T-helper 17 cell (primary cell): ENCODE measurements around the gene NDUFV2. TPM values are rescaled to one million over a fixed set of nuclear protein-coding genes. Genes with fewer than 3 reads are reported as not detected.

ENCODE experiments used
- ATAC-seq: fragments of 150-1000 bp; cut with Tn5 transposase; 2 replicates; pipeline ENCODE4 v1.10.0; 2021; ENCODE audit warnings: mild to moderate bottlenecking, moderate library complexity
- DNase-seq, 3 donors: peaks; one replicate each; pipeline versions ENCODE4 v3.0.0 to v3.0.0-alpha.2; 2020 to 2021
- H3K9me3 ChIP-seq: one replicate; pipeline ENCODE4 v1.7.0; 2013; ENCODE audit warnings: low read length, mild to moderate bottlenecking; ENCODE audit not compliant: control insufficient read depth, poor library complexity, severe bottlenecking
- H3K27ac Mint-ChIP-seq: one replicate; pipeline ENCODE4 v1.8.0; 2022; ENCODE audit warnings: mild to moderate bottlenecking, moderate library complexity, mixed read lengths
- H3K27me3 Mint-ChIP-seq: one replicate; pipeline ENCODE4 v1.8.0; 2022; ENCODE audit warnings: mixed read lengths
- H3K36me3 Mint-ChIP-seq: one replicate; pipeline ENCODE4 v1.8.0; 2022; ENCODE audit warnings: low read depth, mixed read lengths
- H3K4me1 Mint-ChIP-seq: one replicate; pipeline ENCODE4 v1.8.0; 2022; ENCODE audit warnings: mild to moderate bottlenecking, mixed read lengths
- H3K4me3 Mint-ChIP-seq: one replicate; pipeline ENCODE4 v1.8.0; 2022; ENCODE audit warnings: mild to moderate bottlenecking, moderate library complexity, mixed read lengths
- total RNA-seq, 4 donors: library from RNA in 2 of 4; stranded (reverse) in 2 of 4; gene quantifications; one replicate each; pipeline ENCODE4 v1.2.3 and lab custom pipeline; 2022 to 2026

NDUFV2 gene
- total RNA-seq (100 to 1,000 TPM; 222 to 231 TPM), total RNA-seq (lab: John Stamatoyannopoulos, UW) (24.9 to 70.3 reads per million in 2 donors)

DNA sequence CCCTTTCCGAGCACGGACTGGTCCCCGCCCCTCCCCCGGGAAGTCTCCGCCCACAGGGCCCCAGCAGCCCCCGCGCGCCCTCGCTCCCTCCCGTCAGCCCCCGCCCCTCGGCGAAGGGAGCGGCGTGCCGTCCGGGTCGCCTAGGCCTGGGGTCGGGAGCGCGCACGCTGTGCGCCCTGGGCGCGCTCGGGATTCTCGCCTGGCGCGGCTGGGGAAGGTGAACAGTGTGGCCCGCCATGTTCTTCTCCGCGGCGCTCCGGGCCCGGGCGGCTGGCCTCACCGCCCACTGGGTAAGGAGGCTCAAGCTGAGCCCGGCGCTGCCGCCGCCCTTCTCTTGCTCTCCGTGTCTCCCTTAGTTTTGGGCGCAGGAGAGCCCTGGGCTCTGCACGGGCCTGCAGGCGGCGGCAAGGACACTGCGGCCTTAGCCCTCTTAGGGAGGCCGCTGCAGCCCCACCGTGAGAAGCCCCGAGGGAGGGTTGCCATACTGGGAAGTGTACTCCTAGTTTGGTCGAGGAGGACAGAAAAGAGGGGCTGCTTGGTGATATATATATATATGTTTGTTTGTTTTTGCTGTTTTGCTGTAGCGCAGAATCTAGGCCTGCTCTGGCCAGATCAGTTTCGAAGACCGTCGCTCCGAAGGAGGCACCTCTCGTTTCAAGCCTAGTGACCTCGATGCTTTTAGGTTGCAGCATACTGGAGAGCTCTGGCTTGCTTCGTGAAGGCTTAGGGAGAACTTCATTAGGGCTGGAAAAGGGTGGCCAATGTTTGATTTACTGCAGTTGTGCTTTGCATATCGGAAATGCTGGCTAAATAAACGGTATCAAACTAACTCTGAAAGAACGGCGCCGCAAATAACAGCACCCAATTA is at the start of gene NDUFV2:
TSS of gene NDUFV2 (plus strand) at position 192 of the 868 bp plus-strand sequence. CDS start at position 237, 45 bp downstream.
- Mint-ChIP-seq H3K27ac (peak within 1 kb of the TSS; percentile 99), H3K4me3 (peak within 1 kb of the TSS; percentile 96), H3K36me3 (peaks cover 5% of the 10 kb centered on the region), H3K4me1 (peaks cover 57% of the 10 kb centered on the region), H3K27me3 (no peaks in the 10 kb centered on the region)
- H3K9me3 ChIP-seq, result no peaks in the 10 kb centered on the region
- peak; percentile 91 for ATAC-seq
- DNase-seq, result peak; percentile 96 to 99 (median 98)

DNA sequence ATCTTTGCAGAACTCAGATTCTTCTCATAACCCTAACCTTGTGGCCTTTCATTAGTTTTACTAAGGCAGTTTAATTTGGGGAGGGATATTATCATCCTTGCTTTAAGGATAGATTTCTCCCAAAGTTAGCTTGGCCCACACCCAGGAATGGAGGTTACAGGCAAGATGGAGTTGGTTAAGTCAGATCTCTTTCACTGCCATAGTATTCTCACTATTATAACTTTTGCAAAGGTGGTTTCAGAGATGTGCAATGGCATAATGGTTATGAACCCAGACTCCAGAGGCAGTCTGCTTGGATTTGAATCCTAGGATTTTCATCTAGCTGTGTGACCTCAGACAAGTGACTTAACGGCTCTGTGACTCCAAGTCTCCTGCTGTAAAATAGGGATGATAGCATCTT is 48.7 kb upstream of the NDUFV2 start:
- Mint-ChIP-seq H3K36me3 (no peaks in the 10 kb centered on the region), H3K27ac (no peak overlapping the region), H3K4me3 (no peak overlapping the region), H3K4me1 (no peaks in the 10 kb centered on the region), H3K27me3 (no peaks in the 10 kb centered on the region)
- DNase-seq, result no peak
- ATAC-seq, result no peak
- H3K9me3 ChIP-seq, result no peaks in the 10 kb centered on the region

DNA sequence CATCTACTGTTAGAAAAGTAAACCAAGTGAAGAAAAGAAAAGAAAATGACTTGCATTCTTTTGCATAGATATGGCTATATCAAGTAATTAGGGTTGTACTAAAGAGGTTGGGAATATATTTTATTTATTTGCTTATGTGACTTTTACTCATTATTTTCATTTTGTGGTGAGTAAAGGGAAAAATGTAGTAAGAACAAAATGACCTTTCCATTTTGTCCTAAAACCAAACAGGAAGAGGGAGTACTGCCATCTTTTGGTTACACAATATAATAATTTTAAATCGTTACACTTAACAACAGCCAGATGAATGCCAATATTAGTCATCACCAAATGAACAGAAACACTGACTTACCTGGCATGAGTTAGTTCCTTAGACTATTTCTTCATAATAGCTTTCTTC is 47.3 kb upstream of the NDUFV2 start:
- ATAC-seq (no peak), DNase-seq (no peak)
- H3K27me3 Mint-ChIP-seq, result no peaks in the 10 kb centered on the region
- no peak overlapping the region for H3K4me3 Mint-ChIP-seq
- no peaks in the 10 kb centered on the region for H3K36me3 Mint-ChIP-seq
- H3K27ac Mint-ChIP-seq, result no peak overlapping the region
- H3K9me3 ChIP-seq, result no peaks in the 10 kb centered on the region
- H3K4me1 Mint-ChIP-seq, result no peaks in the 10 kb centered on the region

DNA sequence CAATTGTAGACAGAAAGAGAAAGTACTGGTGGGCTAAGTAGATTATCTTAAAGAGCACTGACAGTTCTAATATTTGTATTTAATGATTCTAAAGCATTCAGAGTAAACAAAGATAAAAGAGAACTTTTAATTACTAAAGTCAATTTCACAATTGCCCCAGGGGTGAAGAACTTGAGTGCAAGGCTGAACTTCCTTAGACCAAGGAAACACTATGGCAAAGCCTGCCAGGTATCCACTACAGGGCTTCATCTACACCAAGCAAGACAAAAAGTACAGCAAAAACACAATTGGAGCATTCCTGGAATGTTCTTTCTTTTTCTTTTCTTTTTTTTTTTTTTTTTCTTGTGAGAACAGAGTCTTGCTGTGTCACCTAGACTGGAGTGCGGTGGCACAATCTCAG is 46.9 kb upstream of the NDUFV2 start:
- no peaks in the 10 kb centered on the region for H3K27me3 Mint-ChIP-seq
- no peak overlapping the region for H3K4me3 Mint-ChIP-seq
- DNase-seq, result no peak
- no peaks in the 10 kb centered on the region for H3K36me3 Mint-ChIP-seq
- no peak for ATAC-seq
- H3K4me1 Mint-ChIP-seq, result no peaks in the 10 kb centered on the region
- no peaks in the 10 kb centered on the region for H3K9me3 ChIP-seq
- H3K27ac Mint-ChIP-seq, result peak overlapping the region; percentile 74

DNA sequence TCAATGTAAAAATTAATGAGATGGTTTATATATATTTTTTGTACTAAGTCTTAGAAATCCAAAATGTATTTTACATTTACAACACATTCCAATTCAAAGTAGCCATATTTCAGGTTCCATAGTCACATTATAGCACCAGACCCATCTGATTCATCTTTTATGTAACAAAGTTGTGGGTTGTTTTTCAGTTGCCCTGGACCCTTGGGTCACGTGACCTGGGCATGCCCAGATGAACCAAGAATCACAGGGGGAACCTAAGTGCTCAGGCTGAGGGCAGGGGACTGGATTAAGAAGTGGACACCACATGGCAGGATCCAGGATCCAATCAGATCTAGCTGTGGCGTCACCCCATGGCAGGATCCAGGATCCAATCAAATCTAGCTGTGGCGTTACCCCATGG is 44.9 kb upstream of the NDUFV2 start:
- no peak for DNase-seq
- no peaks in the 10 kb centered on the region for H3K9me3 ChIP-seq
- H3K27me3 Mint-ChIP-seq, result peaks cover 5% of the 10 kb centered on the region
- H3K4me1 Mint-ChIP-seq, result no peaks in the 10 kb centered on the region
- no peaks in the 10 kb centered on the region for H3K36me3 Mint-ChIP-seq
- ATAC-seq, result no peak
- H3K27ac Mint-ChIP-seq, result no peak overlapping the region
- no peak overlapping the region for H3K4me3 Mint-ChIP-seq

DNA sequence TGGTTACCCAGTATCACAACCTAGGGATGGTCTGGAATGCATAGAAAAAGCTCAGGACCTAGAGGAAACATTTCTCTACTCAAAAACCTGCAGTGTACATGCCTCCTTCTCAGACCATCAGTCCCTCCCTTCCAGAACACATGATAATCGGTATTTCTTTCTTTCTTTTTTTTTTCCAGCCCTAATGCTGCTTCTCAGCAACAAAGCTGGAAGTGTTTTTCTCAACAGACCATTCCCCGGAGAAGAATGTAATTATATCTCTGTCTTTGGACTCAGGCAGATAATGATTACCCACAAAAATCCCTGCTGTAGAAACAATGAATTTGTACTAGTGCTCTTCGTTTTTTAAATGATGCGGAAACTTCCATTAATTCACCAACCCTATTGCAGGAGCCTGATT is 44.1 kb upstream of the NDUFV2 start:
- ATAC-seq, result no peak
- no peak overlapping the region for H3K27ac Mint-ChIP-seq
- no peaks in the 10 kb centered on the region for H3K36me3 Mint-ChIP-seq
- H3K4me3 Mint-ChIP-seq, result no peak overlapping the region
- DNase-seq, result no peak
- H3K9me3 ChIP-seq, result no peaks in the 10 kb centered on the region
- H3K27me3 Mint-ChIP-seq, result peaks cover 9% of the 10 kb centered on the region
- H3K4me1 Mint-ChIP-seq, result no peaks in the 10 kb centered on the region

DNA sequence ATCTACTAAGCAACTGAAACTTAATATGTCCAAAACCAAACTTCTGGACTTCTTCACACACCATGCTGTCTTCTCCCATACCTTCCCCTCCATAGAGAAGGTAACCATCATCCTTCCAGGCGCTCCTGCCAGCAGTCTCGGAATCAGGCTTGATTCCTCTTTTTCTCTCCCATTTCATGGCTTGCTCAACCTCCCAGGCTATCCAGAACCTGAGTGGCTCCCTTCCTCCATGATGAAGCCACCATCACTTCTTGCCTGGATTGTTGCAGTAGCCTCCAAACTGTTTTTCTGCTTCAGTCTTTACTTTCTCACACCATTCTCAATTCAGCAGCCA is 40.1 kb upstream of the NDUFV2 start:
- Mint-ChIP-seq H3K4me3 (no peak overlapping the region), H3K27ac (no peak overlapping the region), H3K27me3 (peaks cover 9% of the 10 kb centered on the region), H3K4me1 (peaks cover 17% of the 10 kb centered on the region), H3K36me3 (no peaks in the 10 kb centered on the region)
- H3K9me3 ChIP-seq, result no peaks in the 10 kb centered on the region
- DNase-seq, result no peak
- no peak for ATAC-seq

DNA sequence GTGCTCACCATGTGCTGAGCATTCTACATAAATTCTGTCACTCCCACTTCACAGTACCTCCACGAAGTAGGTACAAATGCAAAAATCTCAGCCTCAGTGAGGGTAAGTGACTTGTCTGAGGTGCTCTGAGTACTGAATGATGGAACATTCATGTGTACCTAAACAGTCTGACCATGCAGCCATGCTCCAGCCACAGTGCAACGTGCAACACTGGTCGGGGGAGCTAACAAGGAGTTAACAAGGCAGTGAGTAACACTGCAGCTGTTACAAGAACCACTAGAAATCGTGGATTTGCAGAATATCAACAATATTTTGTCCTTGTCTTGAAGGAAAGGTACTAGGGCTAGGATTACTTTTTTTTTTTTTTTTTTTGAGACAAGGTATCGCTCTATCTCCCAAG is 36.6 kb upstream of the NDUFV2 start:
- H3K27ac Mint-ChIP-seq, result no peak overlapping the region
- H3K4me3 Mint-ChIP-seq, result no peak overlapping the region
- H3K36me3 Mint-ChIP-seq, result no peaks in the 10 kb centered on the region
- H3K9me3 ChIP-seq, result no peaks in the 10 kb centered on the region
- ATAC-seq, result no peak
- DNase-seq, result no peak
- peaks cover 9% of the 10 kb centered on the region for H3K27me3 Mint-ChIP-seq
- peaks cover 17% of the 10 kb centered on the region for H3K4me1 Mint-ChIP-seq

DNA sequence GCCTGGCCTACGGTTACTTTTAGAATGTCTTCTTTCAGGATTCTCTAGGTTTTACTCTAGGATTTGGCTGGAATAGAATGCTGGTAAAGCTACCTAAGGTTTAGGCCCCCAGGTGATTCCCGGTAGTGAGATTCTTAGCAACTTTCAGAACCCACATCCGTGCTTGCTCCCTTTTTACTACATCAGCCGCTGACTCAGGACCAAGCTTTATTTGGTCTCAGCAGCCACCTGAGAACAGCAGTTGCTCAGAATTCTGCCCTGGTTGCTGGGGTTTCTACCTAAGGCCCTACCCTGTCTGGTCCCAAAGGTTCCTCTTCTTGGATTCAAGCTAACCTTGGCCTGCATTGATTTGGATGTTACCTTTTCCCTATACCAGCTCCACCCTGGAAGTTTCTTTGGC is 36.1 kb upstream of the NDUFV2 start:
- peak overlapping the region; percentile 71 for H3K27ac Mint-ChIP-seq
- DNase-seq (no peak), ATAC-seq (peak; percentile 80)
- peaks cover 17% of the 10 kb centered on the region for H3K4me1 Mint-ChIP-seq
- no peaks in the 10 kb centered on the region for H3K36me3 Mint-ChIP-seq
- H3K27me3 Mint-ChIP-seq, result peaks cover 9% of the 10 kb centered on the region
- no peak overlapping the region for H3K4me3 Mint-ChIP-seq
- H3K9me3 ChIP-seq, result no peaks in the 10 kb centered on the region

DNA sequence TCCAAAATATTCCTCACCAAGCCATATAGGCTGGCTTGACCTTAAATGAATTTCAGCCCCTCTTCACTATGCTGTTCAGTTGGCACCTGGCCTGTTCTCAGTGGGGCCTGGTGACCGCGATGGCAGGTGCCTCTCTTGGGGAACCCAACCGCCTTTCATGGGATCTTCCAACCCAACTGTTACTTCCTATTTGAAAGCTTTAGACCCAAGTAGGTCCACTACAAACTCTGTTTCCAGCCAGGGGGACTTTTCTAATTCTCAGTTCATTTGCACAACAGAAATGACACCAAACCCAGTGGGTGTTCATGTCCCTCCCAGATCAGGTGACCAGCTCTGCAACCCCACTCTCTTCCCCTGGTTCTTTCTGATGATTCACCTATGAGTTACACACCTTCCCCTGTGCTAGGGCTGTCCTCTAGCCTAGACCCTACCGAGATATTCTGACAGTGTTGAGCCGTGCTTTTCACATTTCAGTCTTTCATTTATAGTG is 35.6 kb upstream of the NDUFV2 start:
- Mint-ChIP-seq H3K27ac (peak overlapping the region; percentile 71), H3K4me3 (peak overlapping the region; percentile 19)

DNA sequence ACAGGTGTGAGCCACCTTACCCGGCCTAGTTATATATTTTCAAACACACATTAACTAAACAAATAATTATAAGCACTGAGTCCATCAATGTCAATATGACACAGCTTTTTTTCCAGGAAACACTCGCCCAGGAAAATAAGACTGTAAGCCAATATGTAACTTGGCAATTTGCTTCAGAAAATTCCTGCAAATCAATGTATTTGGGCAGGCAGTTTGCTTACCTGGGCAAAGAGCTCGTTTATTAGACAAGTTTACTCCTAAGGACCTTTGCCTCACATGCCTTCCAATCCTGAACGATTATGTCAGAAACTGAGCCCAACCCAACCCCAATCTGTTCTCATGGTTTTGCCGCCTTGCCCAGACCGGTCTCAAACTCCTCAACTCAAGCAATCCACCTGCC is 34.7 kb upstream of the NDUFV2 start:
- Mint-ChIP-seq H3K27ac (peak overlapping the region; percentile 71), H3K27me3 (peaks cover 4% of the 10 kb centered on the region), H3K4me1 (peaks cover 17% of the 10 kb centered on the region), H3K4me3 (no peak overlapping the region), H3K36me3 (no peaks in the 10 kb centered on the region)
- no peak for ATAC-seq
- no peak for DNase-seq
- H3K9me3 ChIP-seq, result no peaks in the 10 kb centered on the region

More for the DNA sequence above, 35.6 kb upstream of the NDUFV2 start:
- Mint-ChIP-seq H3K36me3 (no peaks in the 10 kb centered on the region), H3K27me3 (peaks cover 9% of the 10 kb centered on the region), H3K4me1 (peaks cover 17% of the 10 kb centered on the region)
- DNase-seq (no peak), ATAC-seq (no peak)
- no peaks in the 10 kb centered on the region for H3K9me3 ChIP-seq

DNA sequence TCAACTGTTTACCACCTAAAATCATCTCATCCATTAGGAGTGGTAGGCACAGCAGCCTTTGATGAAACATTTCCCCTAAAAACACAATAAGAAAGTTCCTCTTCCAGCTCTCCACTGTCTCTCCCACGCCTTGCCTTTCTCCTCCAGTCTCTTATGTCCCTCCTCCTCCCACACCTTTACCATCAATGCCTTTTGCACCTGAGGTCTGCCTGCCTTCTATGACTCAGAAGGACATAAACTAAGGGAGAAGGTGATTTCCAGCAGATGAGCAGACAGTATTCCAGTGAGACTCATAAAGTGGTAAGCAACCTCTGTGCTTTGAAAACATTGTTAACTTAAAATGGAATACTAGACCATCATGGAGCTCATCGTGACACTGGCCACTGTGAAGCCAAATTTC is 34.2 kb upstream of the NDUFV2 start:
- Mint-ChIP-seq H3K4me1 (peaks cover 17% of the 10 kb centered on the region), H3K4me3 (no peak overlapping the region), H3K27me3 (peaks cover under 1% of the 10 kb centered on the region), H3K27ac (no peak overlapping the region), H3K36me3 (no peaks in the 10 kb centered on the region)
- no peak for ATAC-seq
- H3K9me3 ChIP-seq, result no peaks in the 10 kb centered on the region
- DNase-seq, result no peak

DNA sequence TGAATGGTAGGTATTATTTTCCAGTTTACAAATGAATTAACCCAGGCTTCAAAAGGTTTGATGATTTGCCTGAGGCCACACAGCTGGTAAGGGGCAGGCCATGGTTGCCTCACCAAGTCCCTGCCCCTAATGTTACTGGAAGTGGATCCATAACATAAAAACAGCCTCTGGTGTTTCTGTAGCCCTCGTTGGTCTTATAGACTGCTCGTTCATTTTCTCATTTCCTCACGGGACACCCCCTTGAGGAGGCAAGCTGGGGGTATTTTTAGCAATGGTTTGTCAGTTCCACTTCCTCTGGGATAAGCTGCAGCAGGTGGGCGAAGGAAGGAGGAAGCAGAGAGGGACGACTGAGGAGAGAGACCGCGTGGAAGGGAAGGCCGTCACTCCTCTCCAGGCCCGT is 32.9 kb upstream of the NDUFV2 start:
- no peaks in the 10 kb centered on the region for H3K27me3 Mint-ChIP-seq
- no peaks in the 10 kb centered on the region for H3K9me3 ChIP-seq
- no peak overlapping the region for H3K4me3 Mint-ChIP-seq
- ATAC-seq (no peak), DNase-seq (no peak)
- H3K36me3 Mint-ChIP-seq, result no peaks in the 10 kb centered on the region
- H3K4me1 Mint-ChIP-seq, result peaks cover 18% of the 10 kb centered on the region
- H3K27ac Mint-ChIP-seq, result no peak overlapping the region

DNA sequence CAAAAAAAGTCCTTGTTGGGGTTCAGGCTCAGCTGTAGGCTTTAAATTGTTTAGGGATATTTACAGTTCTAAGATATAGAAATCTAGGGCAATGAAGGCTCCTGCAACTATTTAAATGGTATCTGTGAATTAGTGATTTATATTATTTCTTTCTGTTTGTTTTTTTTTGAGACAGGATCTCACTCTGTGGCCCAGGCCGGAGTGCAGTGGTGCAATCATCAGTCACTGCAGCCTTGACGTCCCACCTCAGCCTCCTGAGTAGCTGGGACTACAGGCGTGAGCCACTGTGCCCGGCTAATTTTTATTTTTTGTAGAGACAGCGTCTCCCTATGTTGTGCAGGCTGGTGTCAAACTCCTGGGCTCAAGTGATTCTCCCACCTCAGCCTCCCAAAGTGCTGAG is 32.3 kb upstream of the NDUFV2 start:
- H3K4me1 Mint-ChIP-seq, result peaks cover 17% of the 10 kb centered on the region
- ATAC-seq (no peak), DNase-seq (no peak)
- no peaks in the 10 kb centered on the region for H3K9me3 ChIP-seq
- no peak overlapping the region for H3K4me3 Mint-ChIP-seq
- H3K36me3 Mint-ChIP-seq, result no peaks in the 10 kb centered on the region
- H3K27me3 Mint-ChIP-seq, result no peaks in the 10 kb centered on the region
- no peak overlapping the region for H3K27ac Mint-ChIP-seq
